H1 (cell line): ENCODE results near the gene SNAPC2. TPM values are rescaled to one million over a fixed set of nuclear protein-coding genes. Genes with fewer than 3 reads are reported as not detected.
A peak's percentile ranks its signal among the peaks of the same experiment; 100 is the strongest.

Source experiments
- CTCF ChIA-PET: fragments of 300-600 bp; sonication (Branson Sonifier 250); formaldehyde crosslinking; loops from one replicate; lab custom pipeline; 2021; ENCODE audit not compliant: partially characterized antibody; lab: Charles Lee
- POLR2A ChIA-PET: fragments of 300-600 bp; sonication (Branson Sonifier 250); formaldehyde crosslinking; loops from one replicate; lab custom pipeline; 2021; ENCODE audit warnings: inconsistent platforms; ENCODE audit not compliant: partially characterized antibody; lab: Charles Lee
- DNase-seq, 2 experiments: peaks; one replicate each; pipeline versions ENCODE4 v3.0.0 to v3.0.0-alpha.2; 2010 to 2022; ENCODE audit warnings: low spot score in 2 of 2, low read depth in 1 of 2, mixed read lengths in 1 of 2
- FAIRE-seq: peaks from 2 replicates; lab custom pipeline; 2011; peaks lifted over from hg19 to GRCh38; lab: Jason Lieb, UNC
- H2AFZ ChIP-seq: 2 replicates; pipeline ENCODE4 v1.8.1; 2012; ENCODE audit warnings: low read length, inconsistent platforms
- H2AK5ac ChIP-seq: 2 replicates; pipeline ENCODE4 v1.6.1; 2013; ENCODE audit warnings: low read depth, low read length
- H2BK120ac ChIP-seq: replicated peaks from 2 replicates; pipeline ENCODE3; 2013; ENCODE audit warnings: low read depth, low read length, inconsistent platforms
- H2BK12ac ChIP-seq: 2 replicates; pipeline ENCODE4 v1.6.1; 2013; ENCODE audit warnings: low read depth, low read length
- H2BK15ac ChIP-seq: 2 replicates; pipeline ENCODE4 v1.6.1; 2013; ENCODE audit warnings: low read length
- H2BK20ac ChIP-seq: 2 replicates; pipeline ENCODE4 v1.6.1; 2013; ENCODE audit warnings: low read length
- H2BK5ac ChIP-seq: 2 replicates; pipeline ENCODE4 v1.6.1; 2013; ENCODE audit warnings: low read depth, low read length
- H3K14ac ChIP-seq: 2 replicates; pipeline ENCODE4 v1.6.1; 2013; ENCODE audit warnings: inconsistent platforms; ENCODE audit not compliant: insufficient read length
- H3K18ac ChIP-seq: 2 replicates; pipeline ENCODE4 v1.6.1; 2013; ENCODE audit warnings: low read length; ENCODE audit errors: extremely low read depth
- H3K23ac ChIP-seq: 2 replicates; pipeline ENCODE4 v1.6.1; 2013; ENCODE audit warnings: inconsistent platforms; ENCODE audit not compliant: insufficient read length
- H3K23me2 ChIP-seq: 2 replicates; pipeline ENCODE4 v1.6.1; 2013; ENCODE audit warnings: low read depth, low read length
- H3K27ac ChIP-seq: 2 replicates; pipeline ENCODE4 v1.6.1; 2011; ENCODE audit warnings: low read depth, low read length, inconsistent platforms
- H3K27me3 ChIP-seq, 4 experiments: replicated peaks in 1 of 4; 1 replicate in 1 of 4; 2 replicates in 3 of 4; pipeline versions ENCODE4 v1.6.1 to v1.8.1; 2011 to 2013; ENCODE audit warnings: low read length in 3 of 4, mild to moderate bottlenecking in 3 of 4, inconsistent platforms in 2 of 4, mixed read lengths in 2 of 4, moderate library complexity in 1 of 4; ENCODE audit not compliant: control insufficient read depth in 3 of 4, insufficient read depth in 3 of 4; ENCODE audit errors: extremely low read depth in 1 of 4
- H3K36me3 ChIP-seq, 4 experiments: 2 replicates each; pipeline versions ENCODE4 v1.6.1 to v1.8.1; 2011 to 2013; ENCODE audit warnings: mild to moderate bottlenecking in 4 of 4, low read length in 3 of 4, moderate library complexity in 2 of 4, control low read depth in 1 of 4, inconsistent platforms in 1 of 4; ENCODE audit not compliant: insufficient read depth in 4 of 4, control insufficient read depth in 2 of 4
- H3K4ac ChIP-seq: replicated peaks from 2 replicates; pipeline ENCODE3; 2013; ENCODE audit warnings: low read length, low read depth, mixed read lengths, inconsistent platforms; ENCODE audit not compliant: insufficient read length
- H3K4me1 ChIP-seq, 4 experiments: replicated peaks in 1 of 4; 1 replicate in 1 of 4; 2 replicates in 3 of 4; pipeline versions ENCODE4 v1.6.1 to v1.8.1; 2011 to 2013; ENCODE audit warnings: low read length in 3 of 4, inconsistent platforms in 2 of 4, mixed read lengths in 1 of 4; ENCODE audit not compliant: insufficient read depth in 4 of 4, control insufficient read depth in 3 of 4
- H3K4me2 ChIP-seq, 2 experiments: 2 replicates each; pipeline versions ENCODE4 v1.6.1 to v1.8.1; 2011 to 2013; ENCODE audit warnings: low read depth in 2 of 2, low read length in 2 of 2, control low read depth in 1 of 2, inconsistent platforms in 1 of 2, mild to moderate bottlenecking in 1 of 2; ENCODE audit not compliant: insufficient read depth in 1 of 2
- H3K4me3 ChIP-seq, 4 experiments: fragments of 200-600, 300-600 bp in 1 of 4; sonication (generic), shearing (Covaris generic), sonication (Bioruptor Twin) in 1 of 4; 2 replicates each; pipeline versions ENCODE4 v1.5.1 to v1.8.1; 2011 to 2016; ENCODE audit warnings: low read length in 4 of 4, low read depth in 3 of 4, control low read depth in 2 of 4, inconsistent platforms in 2 of 4, mild to moderate bottlenecking in 2 of 4, mixed read lengths in 1 of 4, moderate library complexity in 1 of 4; ENCODE audit not compliant: insufficient read depth in 2 of 4; ENCODE audit errors: extremely low read depth in 1 of 4
- H3K56ac ChIP-seq: replicated peaks from 2 replicates; pipeline ENCODE3; 2013; ENCODE audit warnings: low read depth, mild to moderate bottlenecking, mixed read lengths, low read length, inconsistent platforms; ENCODE audit not compliant: insufficient read length
- H3K79me1 ChIP-seq: 2 replicates; pipeline ENCODE4 v1.6.1; 2013; ENCODE audit warnings: low read depth, low read length, control low read depth
- H3K79me2 ChIP-seq, 2 experiments: 2 replicates each; pipeline versions ENCODE4 v1.6.1 to v1.8.1; 2012 to 2013; ENCODE audit warnings: low read length in 2 of 2, mild to moderate bottlenecking in 2 of 2, inconsistent platforms in 1 of 2; ENCODE audit not compliant: insufficient read depth in 2 of 2, control insufficient read depth in 1 of 2
- H3K9ac ChIP-seq, 4 experiments: replicated peaks in 1 of 4; 1 replicate in 1 of 4; 2 replicates in 3 of 4; pipeline versions ENCODE4 v1.6.1 to v1.8.1; 2011 to 2013; ENCODE audit warnings: low read depth in 3 of 4, low read length in 3 of 4, control low read depth in 2 of 4, mild to moderate bottlenecking in 2 of 4, moderate library complexity in 2 of 4, inconsistent platforms in 1 of 4; ENCODE audit errors: extremely low read depth in 1 of 4
- H3K9me3 ChIP-seq, 2 experiments: 2 replicates each; pipeline versions ENCODE4 v1.6.1 to v1.8.1; 2012 to 2013; ENCODE audit warnings: mild to moderate bottlenecking in 2 of 2, moderate library complexity in 2 of 2, control low read depth in 1 of 2, inconsistent platforms in 1 of 2, low read depth in 1 of 2, low read length in 1 of 2, mixed read lengths in 1 of 2; ENCODE audit not compliant: insufficient read depth in 2 of 2
- H4K20me1 ChIP-seq, 2 experiments: replicated peaks in 1 of 2; 2 replicates each; pipeline versions ENCODE3 to v1.8.1; 2011 to 2013; ENCODE audit warnings: inconsistent platforms in 2 of 2, low read length in 2 of 2, mild to moderate bottlenecking in 1 of 2; ENCODE audit not compliant: insufficient read depth in 2 of 2, control insufficient read depth in 1 of 2
- H4K5ac ChIP-seq: 2 replicates; pipeline ENCODE4 v1.6.1; 2013; ENCODE audit warnings: low read length, low read depth, mixed read lengths, inconsistent platforms; ENCODE audit not compliant: insufficient read length
- H4K8ac ChIP-seq: 2 replicates; pipeline ENCODE4 v1.8.0; 2013; ENCODE audit warnings: mild to moderate bottlenecking, moderate library complexity, low read length, inconsistent platforms; ENCODE audit not compliant: insufficient read depth; ENCODE audit errors: extremely low read depth
- H4K91ac ChIP-seq: replicated peaks from 2 replicates; pipeline ENCODE3; 2013; ENCODE audit warnings: low read length, mixed read lengths, inconsistent platforms; ENCODE audit not compliant: insufficient read length
- BCL11A ChIP-seq, 2 experiments: IDR thresholded peaks; one replicate each; pipeline ENCODE4 v1.6.1; 2011; ENCODE audit warnings: low read depth in 2 of 2, low read length in 2 of 2, mild to moderate bottlenecking in 2 of 2
- CHD1 ChIP-seq: IDR thresholded peaks from 2 replicates; pipeline ENCODE4 v1.6.1; 2012; ENCODE audit warnings: low read depth, low read length, improper control_type of control experiment
- GTF2F1 ChIP-seq: IDR thresholded peaks from 2 replicates; pipeline ENCODE4 v1.6.1; 2012; ENCODE audit warnings: low read depth, low read length, improper control_type of control experiment, borderline replicate concordance
- HDAC2 ChIP-seq, 2 experiments: fragments of 300-600 bp in 1 of 2; sonication (generic) in 1 of 2; IDR thresholded peaks; 2 replicates each; pipeline ENCODE4 v1.6.1; 2011 to 2012; ENCODE audit warnings: low read depth in 2 of 2, low read length in 2 of 2, mild to moderate bottlenecking in 2 of 2, moderate library complexity in 2 of 2, borderline replicate concordance in 1 of 2, inconsistent platforms in 1 of 2
- JUN ChIP-seq: IDR thresholded peaks from 2 replicates; pipeline ENCODE4 v1.6.1; 2011; ENCODE audit warnings: low read depth, mild to moderate bottlenecking, improper control_type of control experiment, low read length
- RXRA ChIP-seq: IDR thresholded peaks from 2 replicates; pipeline ENCODE4 v1.6.1; 2011; ENCODE audit warnings: low read depth, mild to moderate bottlenecking, low read length, moderate library complexity; ENCODE audit not compliant: insufficient read depth
- WGBS, 2 experiments: shearing (Covaris generic) in 1 of 2; methylation state at CpG; one replicate each; pipeline versions ENCODE4 v1.1.6 to v1.1.7; 2013 to 2015; ENCODE audit warnings: low lambda C conversion rate in 2 of 2, mixed read lengths in 2 of 2, inconsistent platforms in 1 of 2, low coverage in 1 of 2, missing lambda C conversion rate in 1 of 2; ENCODE audit not compliant: insufficient replicate concordance in 2 of 2, insufficient coverage in 1 of 2, insufficient read length in 1 of 2; ENCODE audit errors: extremely low coverage in 1 of 2, missing lambda C conversion rate in 1 of 2; 5-methylcytosine and 5-hydroxymethylcytosine counted together
- polyA plus RNA-seq, 7 experiments: library from polyadenylated mRNA; depleted of rRNA in 3 of 7; stranded (reverse) in 5 of 7; unstranded in 2 of 7; fragments of >200 nt in 5 of 7; fragments of 200-250 nt in 2 of 7; gene quantifications; 1 replicate in 5 of 7; 2 replicates in 1 of 7; 4 replicates in 1 of 7; pipeline versions ENCODE4 v1.2.1 to v1.2.3, GENCODE V29; 2011 to 2013; ENCODE audit warnings: missing spikeins in 2 of 7, mixed read lengths in 2 of 7
- total RNA-seq: library from RNA; stranded (reverse); fragmentation: NEBNext Ultra II Directional; extraction: Animal tissue kit (Norgen Biotek cat#: 25700); gene quantifications from 2 replicates; pipeline ENCODE4 v1.2.1, GENCODE V29; 2021
- TF ChIP-seq, protein P1 (sequence below): IDR thresholded peaks from 2 replicates; pipeline ENCODE4 v1.6.1; 2012; ENCODE audit warnings: low read length, inconsistent platforms
- TF ChIP-seq, protein P2 (sequence below): IDR thresholded peaks from 2 replicates; pipeline ENCODE4 v1.6.1; 2011; ENCODE audit warnings: low read depth, mild to moderate bottlenecking, low read length; ENCODE audit not compliant: insufficient read depth

The SNAPC2 gene
- total and polyA plus RNA-seq, 2 of the 8 experiments (the other 6 are each of a cell fraction or from before 2014, with no cell fraction given): 18.2 to 20.3 TPM

DNA sequence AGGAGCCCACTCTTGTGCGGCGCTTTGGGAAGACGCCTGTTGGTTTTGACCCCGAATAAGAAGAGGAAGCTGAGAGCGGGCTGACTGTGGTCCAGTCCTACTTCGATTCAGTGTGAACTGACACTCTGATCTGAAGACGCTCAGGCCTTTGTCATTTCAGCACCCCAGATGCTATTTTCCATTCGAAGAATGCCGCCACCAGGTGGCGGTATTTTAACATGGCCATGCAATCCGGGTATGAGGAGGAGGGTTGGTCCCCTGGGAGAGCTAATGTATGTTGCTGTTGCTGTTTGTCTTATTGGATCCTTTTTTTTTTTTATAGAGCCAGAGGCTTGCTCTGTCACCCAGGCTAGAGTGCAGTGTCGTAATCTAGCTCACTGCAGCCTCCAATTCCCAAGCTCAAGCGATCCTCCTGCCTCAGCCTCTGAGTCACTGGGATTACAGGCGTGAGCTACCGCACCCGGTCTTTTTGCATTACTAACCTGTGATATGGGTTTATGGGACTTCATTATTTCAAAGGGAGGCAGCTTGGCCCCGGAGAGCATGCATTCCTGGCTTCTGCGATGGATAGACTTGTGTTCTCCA, 24.1 kb downstream of the SNAPC2 start:
- Histone ChIP-seq H3K23me2 (peaks cover 3% of the 10 kb centered on the region; the same call in 1 of the 2 replicates), H3K9me3 (no peaks in the 10 kb centered on the region), H4K91ac (no peak overlapping the region), H3K56ac (peak overlapping the region; percentile 62), H3K79me1 (peaks cover 8% of the 10 kb centered on the region), H3K4ac (no peak overlapping the region), H4K8ac (peak overlapping the region; percentile 88; the same call in 1 of the 2 replicates), H3K4me2 (peak overlapping the region; percentile 74 to 83), H3K4me3 (peak overlapping the region; percentile 74 to 99 (median 84)), H3K23ac (no peak overlapping the region), H2BK20ac (0 out of 2 replicates have a peak overlapping the region, but pooled peaks have one; percentile 32), H3K79me2 (peaks cover 5 to 26% of the 10 kb centered on the region in 2 experiments; a peak in 3 of 4 replicates), H2BK5ac (peak overlapping the region; percentile 67; the same call in 1 of the 2 replicates), H4K20me1 (peaks cover 2 to 3% of the 10 kb centered on the region in 2 experiments), H3K9ac (peak overlapping the region; percentile 77 to 95 (median 91)), H3K18ac (peak overlapping the region; percentile 64; the same call in 1 of the 2 replicates), H3K14ac (no peak overlapping the region), H2AK5ac (peak overlapping the region; percentile 30; the same call in 1 of the 2 replicates), H2BK120ac (no peak overlapping the region), H4K5ac (no peak overlapping the region), H3K27me3 (no peaks in the 10 kb centered on the region), H2BK12ac (no peak overlapping the region; the same call in 1 of the 2 replicates), H2BK15ac (no peak overlapping the region), H3K4me1 (peaks cover 0 to 3% (median 0%) of the 10 kb centered on the region in 4 experiments; a peak in 1 of 7 replicates), H3K36me3 (peaks cover 0 to 19% (median 7%) of the 10 kb centered on the region in 4 experiments; a peak in 6 of 8 replicates), H2AFZ (0 out of 2 replicates have a peak overlapping the region, but pooled peaks have one; percentile 0), H3K27ac (peak overlapping the region; percentile 91)
- FAIRE-seq: peak; percentile 86
- 26% methylated on average over 18 of the region's 18 CpGs; no CpG with 5 or more reads in 1 of the 2 experiments for WGBS, 2 experiments
- ChIA-PET POLR2A (interaction anchor here (0.6 to 13.5 kb wide), 43 partner anchors 8 to 1732 kb away, joined by 3 to 205 read pairs (median 4); partner anchors contain the start of genes CTXN1, ELAVL1, FBN3 and SNAPC2), CTCF (interaction anchor here (0.6 to 3.8 kb wide), 39 partner anchors 8 to 445 kb away, joined by 3 to 36 read pairs (median 5); no protein-coding TSS in a partner anchor)
- DNase-seq: peak; percentile 63 to 90
- TF ChIP-seq CHD1 (no peak), GTF2F1 (no peak), JUN (no peak), HDAC2 (IDR thresholded peaks at IDR 0.05; ENCODE audit: borderline replicate concordance in 1 of 2, low read depth in 2 of 2, low read length in 2 of 2) (0 out of 4 replicates have a peak, but pooled peaks of 1 of the 2 experiments have one; percentile 48), BCL11A (IDR thresholded peaks at IDR 0.05; ENCODE audit: low read depth in 2 of 2, low read length in 2 of 2) (no peak), RXRA (no peak)
- TF ChIP-seq, protein P1, sequence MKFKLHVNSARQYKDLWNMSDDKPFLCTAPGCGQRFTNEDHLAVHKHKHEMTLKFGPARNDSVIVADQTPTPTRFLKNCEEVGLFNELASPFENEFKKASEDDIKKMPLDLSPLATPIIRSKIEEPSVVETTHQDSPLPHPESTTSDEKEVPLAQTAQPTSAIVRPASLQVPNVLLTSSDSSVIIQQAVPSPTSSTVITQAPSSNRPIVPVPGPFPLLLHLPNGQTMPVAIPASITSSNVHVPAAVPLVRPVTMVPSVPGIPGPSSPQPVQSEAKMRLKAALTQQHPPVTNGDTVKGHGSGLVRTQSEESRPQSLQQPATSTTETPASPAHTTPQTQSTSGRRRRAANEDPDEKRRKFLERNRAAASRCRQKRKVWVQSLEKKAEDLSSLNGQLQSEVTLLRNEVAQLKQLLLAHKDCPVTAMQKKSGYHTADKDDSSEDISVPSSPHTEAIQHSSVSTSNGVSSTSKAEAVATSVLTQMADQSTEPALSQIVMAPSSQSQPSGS: peak; percentile 37; the same call in 1 of the 2 replicates
- TF ChIP-seq, protein P2, sequence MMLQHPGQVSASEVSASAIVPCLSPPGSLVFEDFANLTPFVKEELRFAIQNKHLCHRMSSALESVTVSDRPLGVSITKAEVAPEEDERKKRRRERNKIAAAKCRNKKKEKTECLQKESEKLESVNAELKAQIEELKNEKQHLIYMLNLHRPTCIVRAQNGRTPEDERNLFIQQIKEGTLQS: no peak
